Heart right ventricle (tissue), 16 donors: Measurements from ENCODE around the gene CCDC71L. TPM values are rescaled to one million over a fixed set of nuclear protein-coding genes. Genes with fewer than 3 reads are reported as not detected.

Source experiments
- ATAC-seq, 8 donors: fragments of 200-7000 bp; cut with Tn5 transposase; one replicate each; pipeline ENCODE4 v1.9.1; 2020; ENCODE audit warnings: mild to moderate bottlenecking in 8 of 8, moderate library complexity in 8 of 8, moderate number of reproducible peaks in 1 of 8
- DNase-seq, 2 donors: peaks; one replicate each; pipeline ENCODE4 v3.0.0-alpha.2; 2020
- H3K27ac ChIP-seq, 10 donors: fragments of 200-600 bp; sonication (generic) in 2 of 10; one replicate each; pipeline versions ENCODE4 v1.5.0 to v1.8.0; 2020 to 2022; ENCODE audit warnings: mild to moderate bottlenecking in 3 of 10
- H3K27me3 ChIP-seq, 7 donors: fragments of 200-600 bp; one replicate each; pipeline ENCODE4 v1.8.0; 2021 to 2022; ENCODE audit warnings: mild to moderate bottlenecking in 2 of 7
- H3K36me3 ChIP-seq, 9 donors: fragments of 200-600 bp; sonication (generic) in 1 of 9; one replicate each; pipeline versions ENCODE4 v1.5.0 to v1.8.0; 2020 to 2022; ENCODE audit warnings: mild to moderate bottlenecking in 2 of 9
- H3K4me1 ChIP-seq, 9 donors: fragments of 200-600 bp; sonication (generic) in 1 of 9; one replicate each; pipeline versions ENCODE4 v1.5.0 to v1.8.0; 2020 to 2022; ENCODE audit warnings: mild to moderate bottlenecking in 4 of 9
- H3K4me3 ChIP-seq, 10 donors: fragments of 200-600 bp; sonication (generic) in 2 of 10; one replicate each; pipeline versions ENCODE4 v1.5.0 to v1.8.0; 2020 to 2022; ENCODE audit warnings: mild to moderate bottlenecking in 7 of 10, moderate library complexity in 2 of 10
- H3K9me3 ChIP-seq, 11 donors: fragments of 200-600 bp in 10 of 11; sonication (generic) in 2 of 11; one replicate each; pipeline versions ENCODE4 v1.5.0 to v1.8.0; 2013 to 2022; ENCODE audit warnings: mild to moderate bottlenecking in 2 of 11, control low read depth in 1 of 11, moderate library complexity in 1 of 11
- WGBS, 2 donors: extraction: QIAGEN DNeasy Blood & Tissue Kit; methylation state at CpG; one replicate each; pipeline ENCODE4 v1.1.7; 2013; ENCODE audit warnings: inconsistent platforms in 1 of 2; 5-methylcytosine and 5-hydroxymethylcytosine counted together
- intact Hi-C, 10 donors: fragments of 100-400 bp; cut with DNase I; formaldehyde crosslinking; loops; one replicate each; pipeline versions ENCODE4 v1.11.1 to v1.14.2; 2022
- polyA plus RNA-seq, 2 donors: library from polyadenylated mRNA; stranded (reverse); fragments of 200-250 nt; gene quantifications; one replicate each; pipeline ENCODE4 v1.2.3, GENCODE V29; 2013
- total RNA-seq, 10 donors: library from RNA; stranded (reverse); fragmentation: NEBNext Ultra II Directional in 3 of 10; extraction: Animal tissue kit (Norgen Biotek cat#: 25700) in 3 of 10; gene quantifications; one replicate each; pipeline versions ENCODE4 v1.2.1 to v1.2.4, GENCODE V29; 2021 to 2023
- TF ChIP-seq, protein P1 (sequence below), 9 donors: fragments of 200-600 bp; sonication (generic) in 2 of 9; IDR thresholded peaks; one replicate each; pipeline versions ENCODE4 v1.5.0 to v1.8.0; 2021 to 2022; ENCODE audit warnings: antibody characterized with exemption in 9 of 9, mild to moderate bottlenecking in 5 of 9, moderate library complexity in 1 of 9
- donor health status: Arrhythmogenic right ventricular cardiomyopathy.
- donor health status: ischemic (EF 13 %, LVEDD 7.1; RV severe dilation, severe dysfunction).
- donor health status: healthy with polysubstance abuse.
- donor health status: DM: no; HTN: yes; CAD: no.
- donor health status: DM: no; HTN: no; CAD: no.
- donor health status: ischemic (EF 25% LVEDD 6.9; RV normal size, moderate dysfunction).
- donor health status: ischemic (EF 25% LVEDD 5.7; RV mildly dilated, moderate dysfunction).
- donor health status: healthy.
- donor health status: DM: yes; HTN: yes; CAD: no.
- donor health status: Ischemic cardiomyopathy.
- donor health status: ischemic (EF 35%, LVEDD 5.7; RV mildly dilated, moderate dysfunction).
- donor health status: nonischemic (EF 11% LVEDD 7.7; RV severe dilation, severe dysfunction).
- donor health status: DM: yes; HTN: yes; CAD: no.
- donor health status: PGD.
- donor health status: ischemic (EF 29% LVEDD 5.4; RV normal size, mild dysfunction).
- donor health status: nonischemic (EF 23%, LVEDD 6.1; RV moderate dilation, normal function).

The CCDC71L gene
- total and polyA plus RNA-seq, 12 donors: 3.0 to 12.2 (median 5.6) TPM

DNA sequence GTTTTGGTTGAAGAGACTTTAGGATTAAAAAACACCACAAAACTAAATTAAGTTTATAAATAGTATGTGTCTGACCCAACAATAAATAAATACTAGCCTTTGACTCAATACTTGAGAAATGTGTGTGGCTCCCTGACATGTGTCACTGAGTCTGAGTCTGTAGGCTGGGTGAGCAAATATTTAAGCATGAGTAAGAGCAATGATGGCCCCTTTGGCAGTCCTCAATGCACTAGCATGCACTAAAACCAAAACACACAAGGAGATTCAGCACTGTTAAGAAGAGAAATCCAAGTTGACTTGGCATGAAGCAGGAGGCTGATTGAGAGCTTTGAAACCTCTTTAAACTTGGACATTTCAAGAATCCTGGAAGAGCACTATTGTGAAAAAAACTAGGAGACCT, 37.1 kb downstream of the CCDC71L start:
- Histone ChIP-seq H3K9me3 (peaks cover 0 to 18% (median 8%) of the 10 kb centered on the region in 11 donors), H3K27me3 (no peaks in the 10 kb centered on the region), H3K27ac (no peak overlapping the region), H3K4me1 (peaks cover 0 to 18% (median under 1%) of the 10 kb centered on the region in 9 donors), H3K36me3 (no peaks in the 10 kb centered on the region), H3K4me3 (no peak overlapping the region)
- intact Hi-C loops: no loop called here
- ATAC-seq (no peak), DNase-seq (no peak)
- TF ChIP-seq, protein P1, sequence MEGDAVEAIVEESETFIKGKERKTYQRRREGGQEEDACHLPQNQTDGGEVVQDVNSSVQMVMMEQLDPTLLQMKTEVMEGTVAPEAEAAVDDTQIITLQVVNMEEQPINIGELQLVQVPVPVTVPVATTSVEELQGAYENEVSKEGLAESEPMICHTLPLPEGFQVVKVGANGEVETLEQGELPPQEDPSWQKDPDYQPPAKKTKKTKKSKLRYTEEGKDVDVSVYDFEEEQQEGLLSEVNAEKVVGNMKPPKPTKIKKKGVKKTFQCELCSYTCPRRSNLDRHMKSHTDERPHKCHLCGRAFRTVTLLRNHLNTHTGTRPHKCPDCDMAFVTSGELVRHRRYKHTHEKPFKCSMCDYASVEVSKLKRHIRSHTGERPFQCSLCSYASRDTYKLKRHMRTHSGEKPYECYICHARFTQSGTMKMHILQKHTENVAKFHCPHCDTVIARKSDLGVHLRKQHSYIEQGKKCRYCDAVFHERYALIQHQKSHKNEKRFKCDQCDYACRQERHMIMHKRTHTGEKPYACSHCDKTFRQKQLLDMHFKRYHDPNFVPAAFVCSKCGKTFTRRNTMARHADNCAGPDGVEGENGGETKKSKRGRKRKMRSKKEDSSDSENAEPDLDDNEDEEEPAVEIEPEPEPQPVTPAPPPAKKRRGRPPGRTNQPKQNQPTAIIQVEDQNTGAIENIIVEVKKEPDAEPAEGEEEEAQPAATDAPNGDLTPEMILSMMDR (IDR thresholded peaks at IDR 0.05): no peak

DNA sequence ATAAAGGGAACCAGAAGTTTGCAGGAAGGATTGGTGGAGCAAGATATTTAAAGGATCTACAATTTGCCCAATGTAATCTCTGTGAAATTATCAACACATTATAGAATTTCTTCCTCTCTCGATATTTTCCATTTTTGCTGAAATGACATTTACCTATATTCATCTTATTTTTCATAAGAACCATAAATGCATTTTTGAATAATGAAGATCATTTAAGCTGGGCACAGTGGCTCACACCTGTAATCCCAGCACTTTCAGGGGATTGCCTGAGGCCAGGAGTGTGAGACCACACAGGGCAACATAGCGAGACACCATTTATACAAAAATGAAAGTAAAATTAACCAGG, 37.7 kb downstream of the CCDC71L start:
- Histone ChIP-seq H3K4me1 (peaks cover 0 to 21% (median 6%) of the 10 kb centered on the region in 9 donors), H3K36me3 (no peaks in the 10 kb centered on the region), H3K27ac (no peak overlapping the region), H3K27me3 (no peaks in the 10 kb centered on the region), H3K9me3 (peaks cover 0 to 18% (median 8%) of the 10 kb centered on the region in 11 donors), H3K4me3 (no peak overlapping the region)
- ATAC-seq: no peak
- intact Hi-C loops: no loop called here
- WGBS, 2 donors: 70 to 98% methylated on average over 2 of the region's 2 CpGs
- DNase-seq: no peak
- TF ChIP-seq, protein P1 (IDR thresholded peaks at IDR 0.05): no peak

DNA sequence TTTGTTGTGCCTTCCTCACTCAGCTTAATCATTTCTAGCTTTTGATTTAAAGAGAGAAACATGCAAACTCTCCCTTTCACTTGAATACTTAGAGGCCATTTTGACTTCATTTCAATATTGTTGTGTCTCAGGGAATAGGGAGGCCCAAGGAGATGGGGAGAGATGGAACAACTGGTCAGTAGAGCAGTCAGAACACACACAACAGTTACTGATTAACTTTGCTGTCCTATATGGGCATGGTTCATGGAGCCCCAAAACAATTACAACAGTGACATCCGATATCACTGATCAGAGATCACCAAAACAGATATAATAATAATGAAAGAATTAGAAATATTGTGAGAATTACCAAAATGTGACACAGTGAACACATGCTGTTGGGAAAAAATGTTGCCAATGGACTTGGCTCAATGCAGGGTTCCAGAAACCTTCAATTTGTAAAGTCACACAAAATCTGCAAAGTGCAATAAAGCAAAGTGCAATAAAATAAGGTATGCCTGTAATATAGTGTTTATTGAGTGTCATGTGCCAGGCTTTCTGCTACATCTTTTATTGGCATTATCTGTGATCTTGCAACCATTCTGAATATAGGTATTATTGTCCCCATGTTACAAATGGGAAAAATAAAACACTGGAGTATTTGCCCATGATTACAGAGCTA, 38.2 kb downstream of the CCDC71L start:
- TF ChIP-seq, protein P1 (IDR thresholded peaks at IDR 0.05): no peak
- no peaks in the 10 kb centered on the region for H3K36me3 ChIP-seq
- intact Hi-C loops: no loop called here
- no peak overlapping the region for H3K27ac ChIP-seq
- peaks cover 0 to 26% (median 8%) of the 10 kb centered on the region in 9 donors for H3K4me1 ChIP-seq
- peaks cover 0 to 18% (median 8%) of the 10 kb centered on the region in 11 donors for H3K9me3 ChIP-seq
- no peak for ATAC-seq
- H3K4me3 ChIP-seq: no peak overlapping the region
- no peaks in the 10 kb centered on the region for H3K27me3 ChIP-seq
- 82 to 89% methylated on average over 1 of the region's 1 CpG for WGBS, 2 donors
- DNase-seq: no peak

DNA sequence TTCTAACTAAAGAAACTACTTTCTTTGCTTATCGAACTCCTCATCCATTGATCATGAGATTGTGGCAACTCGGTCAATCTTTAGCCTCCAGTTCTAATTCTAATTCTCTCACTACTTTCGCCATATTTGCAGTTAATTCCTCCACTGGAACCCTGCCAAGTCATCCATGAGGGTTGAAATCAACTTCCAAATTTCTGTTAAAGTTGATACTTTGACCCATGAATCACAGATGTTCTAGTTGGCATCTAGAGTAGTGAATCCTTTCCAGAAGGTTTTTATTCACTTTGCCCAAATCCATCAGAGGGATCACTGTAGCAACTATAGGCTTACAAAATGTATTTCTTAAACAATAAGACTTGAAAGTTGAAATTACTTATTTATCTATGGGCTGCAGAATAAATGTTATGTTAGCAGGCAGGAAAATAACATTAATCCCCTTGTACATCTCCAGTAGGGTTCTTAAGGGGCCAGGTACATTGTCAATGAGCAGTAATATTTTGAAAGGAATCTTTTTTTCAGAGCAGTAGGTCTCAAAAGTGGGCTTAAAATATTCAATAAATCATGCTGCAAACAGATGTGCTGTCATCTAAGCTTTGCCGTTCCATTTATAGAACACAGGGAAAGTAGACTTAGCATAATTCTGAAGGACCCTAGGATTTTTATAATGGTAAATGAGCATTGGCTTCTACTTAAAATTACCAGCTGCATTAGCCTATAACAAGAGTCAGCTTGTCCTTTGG, 39.4 kb downstream of the CCDC71L start:
- no peak overlapping the region for H3K27ac ChIP-seq
- no peaks in the 10 kb centered on the region for H3K36me3 ChIP-seq
- WGBS, 2 donors: 79 to 94% methylated on average over 4 of the region's 4 CpGs
- peaks cover 0 to 28% (median 8%) of the 10 kb centered on the region in 9 donors for H3K4me1 ChIP-seq
- TF ChIP-seq, protein P1 (IDR thresholded peaks at IDR 0.05): no peak
- H3K9me3 ChIP-seq: peaks cover 0 to 18% (median 8%) of the 10 kb centered on the region in 11 donors
- no peak for DNase-seq
- no peak for ATAC-seq
- H3K27me3 ChIP-seq: no peaks in the 10 kb centered on the region
- intact Hi-C loops: no loop called here
- H3K4me3 ChIP-seq: no peak overlapping the region
